DND-41 (cell line): Measurements from ENCODE around the gene MAB21L3.

Experiments used
- ATAC-seq: fragments of 200-7000 bp; cut with Tn5 transposase; 3 replicates; pipeline ENCODE4 v1.9.1; 2021; ENCODE audit warnings: low read depth; ENCODE audit not compliant: insufficient read depth
- DNase-seq: peaks from one replicate; pipeline ENCODE4 v3.0.0-alpha.2; 2020
- H2AFZ ChIP-seq: 2 replicates; pipeline ENCODE4 v1.6.0; 2012; ENCODE audit warnings: low read depth, low read length
- H3K27ac ChIP-seq: 2 replicates; pipeline ENCODE4 v1.5.1; 2012; ENCODE audit warnings: low read length, inconsistent platforms
- H3K27me3 ChIP-seq: fragments of 200-600 bp; sonication (generic); 2 replicates; pipeline ENCODE4 v1.6.0; 2012; ENCODE audit warnings: low read length, mild to moderate bottlenecking, inconsistent platforms; ENCODE audit not compliant: insufficient read depth, poor library complexity
- H3K36me3 ChIP-seq: 2 replicates; pipeline ENCODE4 v1.5.1; 2012; ENCODE audit warnings: low read length, inconsistent platforms; ENCODE audit not compliant: insufficient read depth
- H3K4me1 ChIP-seq: 2 replicates; pipeline ENCODE4 v1.5.1; 2012; ENCODE audit warnings: mild to moderate bottlenecking, low read length; ENCODE audit not compliant: insufficient read depth
- H3K4me2 ChIP-seq: 2 replicates; pipeline ENCODE4 v1.6.0; 2012; ENCODE audit warnings: mild to moderate bottlenecking, moderate library complexity, low read length, inconsistent platforms; ENCODE audit not compliant: insufficient read depth
- H3K4me3 ChIP-seq, 2 experiments: fragments of 200-600 bp in 1 of 2; shearing (Covaris generic) in 1 of 2; 2 replicates each; pipeline ENCODE4 v1.5.1; 2012 to 2016; ENCODE audit warnings: inconsistent platforms in 2 of 2, low read length in 2 of 2, mild to moderate bottlenecking in 2 of 2, low read depth in 1 of 2, moderate library complexity in 1 of 2
- H3K79me2 ChIP-seq: 2 replicates; pipeline ENCODE4 v1.6.0; 2012; ENCODE audit warnings: low read length, inconsistent platforms; ENCODE audit not compliant: insufficient read depth
- H3K9ac ChIP-seq: 2 replicates; pipeline ENCODE4 v1.6.0; 2012; ENCODE audit warnings: low read depth, mild to moderate bottlenecking, inconsistent platforms, low read length, moderate library complexity
- H3K9me3 ChIP-seq: 2 replicates; pipeline ENCODE4 v1.5.1; 2012; ENCODE audit warnings: low read length, moderate library complexity, mild to moderate bottlenecking, inconsistent platforms; ENCODE audit not compliant: insufficient read depth, severe bottlenecking
- H4K20me1 ChIP-seq: 2 replicates; pipeline ENCODE4 v1.6.0; 2012; ENCODE audit warnings: low read length; ENCODE audit not compliant: insufficient read depth
- CTCF ChIP-seq: IDR thresholded peaks from 2 replicates; pipeline ENCODE4 v1.5.1; 2012; ENCODE audit warnings: borderline replicate concordance, low read length, moderate library complexity, mild to moderate bottlenecking; ENCODE audit not compliant: poor library complexity, severe bottlenecking; ENCODE audit errors: extremely low read depth
- EZH2 ChIP-seq: IDR thresholded peaks from 3 replicates; pipeline ENCODE4 v1.6.1; 2012; ENCODE audit warnings: borderline replicate concordance, low read depth, mild to moderate bottlenecking, moderate library complexity, low read length, inconsistent platforms; ENCODE audit not compliant: severe bottlenecking

The MAB21L3 gene

GRCh38 chr1:116147114-116147510 lies 35.9 kb downstream of the MAB21L3 start:
- no peaks in the 10 kb centered on the region for H3K27me3 ChIP-seq
- H2AFZ ChIP-seq = no peak overlapping the region
- H3K4me3 ChIP-seq = no peak overlapping the region
- no peaks in the 10 kb centered on the region for H3K79me2 ChIP-seq
- DNase-seq (no peak), ATAC-seq (no peak)
- H3K4me1 ChIP-seq = peaks cover 6% of the 10 kb centered on the region
- H3K9me3 ChIP-seq = peaks cover 6% of the 10 kb centered on the region
- no peak overlapping the region for H3K9ac ChIP-seq
- TF ChIP-seq EZH2 (no peak), CTCF (no peak)
- no peak overlapping the region for H3K4me2 ChIP-seq
- H4K20me1 ChIP-seq = no peaks in the 10 kb centered on the region
- no peaks in the 10 kb centered on the region for H3K36me3 ChIP-seq
- no peak overlapping the region for H3K27ac ChIP-seq

- Histone ChIP-seq H3K27ac (no peak overlapping the region), H3K4me2 (no peak overlapping the region), H3K36me3 (no peaks in the 10 kb centered on the region), H3K79me2 (no peaks in the 10 kb centered on the region), H3K9me3 (peaks cover 6% of the 10 kb centered on the region), H3K4me3 (no peak overlapping the region), H2AFZ (no peak overlapping the region), H4K20me1 (no peaks in the 10 kb centered on the region), H3K27me3 (no peaks in the 10 kb centered on the region), H3K9ac (no peak overlapping the region), H3K4me1 (peaks cover 9% of the 10 kb centered on the region)
- DNase-seq (no peak), ATAC-seq (no peak)
- no peak for TF ChIP-seq CTCF
- TF ChIP-seq EZH2 = no peak
Measured at GRCh38 chr1:116147972-116148371, 36.8 kb downstream of the MAB21L3 start.

GRCh38 chr1:116148967-116149366 lies 37.8 kb downstream of the MAB21L3 start:
- no peak for DNase-seq
- ATAC-seq = no peak
- no peaks in the 10 kb centered on the region for H3K36me3 ChIP-seq
- H3K79me2 ChIP-seq = no peaks in the 10 kb centered on the region
- peaks cover 9% of the 10 kb centered on the region for H3K4me1 ChIP-seq
- no peak overlapping the region for H3K4me2 ChIP-seq
- no peaks in the 10 kb centered on the region for H4K20me1 ChIP-seq
- TF ChIP-seq CTCF = no peak
- no peak for TF ChIP-seq EZH2
- H3K27ac ChIP-seq = no peak overlapping the region
- no peaks in the 10 kb centered on the region for H3K27me3 ChIP-seq
- no peak overlapping the region for H3K9ac ChIP-seq
- H3K9me3 ChIP-seq = peaks cover 5% of the 10 kb centered on the region
- H3K4me3 ChIP-seq = no peak overlapping the region
- H2AFZ ChIP-seq = no peak overlapping the region

GRCh38 chr1:116150368-116150767 lies 39.2 kb downstream of the MAB21L3 start:
- no peak for TF ChIP-seq EZH2
- TF ChIP-seq CTCF = no peak
- no peak for ATAC-seq
- Histone ChIP-seq H4K20me1 (no peaks in the 10 kb centered on the region), H3K79me2 (no peaks in the 10 kb centered on the region), H3K4me3 (no peak overlapping the region), H3K36me3 (no peaks in the 10 kb centered on the region), H3K9me3 (no peaks in the 10 kb centered on the region), H3K4me2 (no peak overlapping the region), H3K9ac (no peak overlapping the region), H3K27me3 (peaks cover 4% of the 10 kb centered on the region), H3K4me1 (peaks cover 9% of the 10 kb centered on the region), H2AFZ (no peak overlapping the region), H3K27ac (no peak overlapping the region)
- DNase-seq = no peak
